GM12865 (cell line): Measurements from ENCODE around the gene CASKIN2.

Experiments
- DNase-seq: peaks from one replicate; pipeline ENCODE4 v3.0.0; 2010; ENCODE audit warnings: low read depth
- H3K4me3 ChIP-seq: 2 replicates; pipeline ENCODE4 v1.5.1; 2011; ENCODE audit warnings: mild to moderate bottlenecking, low read depth, low read length, control low read depth
- CTCF ChIP-seq: IDR thresholded peaks from 2 replicates; pipeline ENCODE4 v1.5.1; 2011; ENCODE audit warnings: low read length, control low read depth, low read depth, inconsistent platforms; ENCODE audit not compliant: insufficient read depth; ENCODE audit errors: missing control alignments

Gene CASKIN2

DNA sequence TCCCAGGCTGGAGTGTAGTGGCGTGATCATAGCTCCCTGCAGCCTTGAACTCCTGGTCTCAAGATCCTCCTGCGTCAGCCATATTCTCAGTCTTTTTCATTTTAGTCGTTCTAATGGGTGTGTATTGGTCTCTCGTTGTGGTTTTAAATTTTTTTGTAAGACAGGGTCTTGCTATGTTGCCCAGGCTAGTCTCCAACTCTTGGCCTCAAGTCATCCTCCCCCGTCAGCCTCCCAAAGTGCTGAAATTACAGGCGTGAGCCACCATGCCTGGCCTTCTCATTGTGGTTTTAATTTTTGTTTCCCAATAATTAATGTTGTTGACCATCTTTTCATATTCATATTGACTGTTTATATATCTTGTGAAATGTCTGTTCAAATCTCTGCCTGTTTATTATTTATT is 50.3 kb downstream of the CASKIN2 start:
- no peak for DNase-seq
- no peak for TF ChIP-seq CTCF
- H3K4me3 ChIP-seq: no peak overlapping the region

GRCh38 chr17:75463603-75464002 is 51.7 kb downstream of the CASKIN2 start:
- H3K4me3 ChIP-seq: no peak overlapping the region
- no peak for DNase-seq
- TF ChIP-seq CTCF: no peak

GRCh38 chr17:75460295-75460694 is 55.0 kb downstream of the CASKIN2 start:
- DNase-seq: no peak

DNA sequence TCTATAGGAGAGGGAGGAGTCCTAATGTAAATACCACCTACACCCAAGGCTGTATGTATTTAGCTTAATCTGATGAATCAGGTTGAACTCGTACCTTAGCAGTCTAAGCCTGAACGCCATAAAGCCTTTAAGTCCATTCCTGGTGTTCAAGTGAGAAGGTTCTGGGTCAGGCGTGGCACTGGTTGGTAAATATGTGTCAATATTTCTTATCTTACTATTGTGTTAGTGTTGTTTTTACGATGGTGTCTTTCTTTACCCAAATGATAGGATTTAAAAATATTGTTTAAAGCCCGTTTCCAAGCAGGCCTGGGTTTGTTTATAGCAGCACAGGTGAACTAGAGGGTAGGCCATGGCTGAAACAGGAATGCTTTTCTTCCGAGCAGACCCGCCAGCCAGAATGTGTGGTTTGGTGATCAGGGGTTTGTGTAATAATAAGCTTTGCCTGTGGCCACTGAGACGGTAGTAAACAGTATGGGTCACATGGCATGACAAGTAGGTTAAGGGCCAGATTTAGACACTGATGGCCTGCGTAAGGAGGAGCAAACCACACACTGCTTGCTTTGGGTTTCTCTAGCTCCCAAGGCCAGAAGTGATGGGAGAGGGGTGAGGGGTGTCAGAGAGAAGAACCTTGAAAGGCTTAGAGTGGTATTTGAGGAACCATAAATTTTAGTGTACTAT is 55.6 kb downstream of the CASKIN2 start:
- DNase-seq: peak; percentile 63
- no peak for TF ChIP-seq CTCF
- H3K4me3 ChIP-seq: no peak overlapping the region

More at GRCh38 chr17:75460295-75460694, 55.0 kb downstream of the CASKIN2 start:
- no peak overlapping the region for H3K4me3 ChIP-seq
- no peak for TF ChIP-seq CTCF

- no peak overlapping the region for H3K4me3 ChIP-seq
- no peak for DNase-seq
- no peak for TF ChIP-seq CTCF
These were observed 56.1 kb downstream of the CASKIN2 start for GRCh38 chr17:75459246-75459589.

DNA sequence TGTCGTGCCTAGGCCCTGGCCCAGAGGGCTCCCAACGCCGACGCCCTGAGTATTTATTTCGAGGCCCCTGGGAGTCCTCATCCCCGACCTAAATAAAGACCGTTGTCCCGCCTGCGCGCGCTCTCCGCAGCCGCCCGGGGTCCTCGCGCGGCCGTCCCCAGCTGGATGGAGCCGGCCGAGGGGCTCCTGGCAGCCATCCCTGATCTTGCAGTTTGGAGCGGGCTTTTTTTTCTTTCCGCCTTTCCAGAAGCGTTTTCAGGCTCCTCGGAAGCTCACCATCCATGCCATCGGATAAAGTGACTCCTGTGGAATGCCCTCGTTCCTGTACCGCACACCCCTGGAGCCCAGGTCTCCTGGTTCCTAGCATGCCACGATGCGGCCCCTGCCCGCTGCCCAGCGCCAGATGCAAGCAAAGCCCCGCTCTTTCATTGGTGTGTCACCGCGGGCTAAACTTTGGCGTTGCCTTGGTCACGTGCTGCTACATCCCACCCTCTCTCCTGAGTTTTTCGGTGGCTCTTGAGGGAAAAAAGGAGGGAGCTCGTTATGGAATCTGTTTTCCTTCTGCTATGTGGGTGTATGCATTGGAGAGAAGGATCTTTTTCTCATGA is 58.2 kb downstream of the CASKIN2 start:
- peak; percentile 20 for DNase-seq
- TF ChIP-seq CTCF: no peak
- peak overlapping the region; percentile 88 for H3K4me3 ChIP-seq
